ENCODE measurements around the gene C19orf67. TPM values are rescaled to one million over a fixed set of nuclear protein-coding genes. Genes with fewer than 3 reads are reported as not detected.

C19orf67 gene
- polyA plus RNA-seq, 1 donor (not counting 4 experiments of a cell fraction or from before 2014, with no cell fraction given) = not detected

DNA sequence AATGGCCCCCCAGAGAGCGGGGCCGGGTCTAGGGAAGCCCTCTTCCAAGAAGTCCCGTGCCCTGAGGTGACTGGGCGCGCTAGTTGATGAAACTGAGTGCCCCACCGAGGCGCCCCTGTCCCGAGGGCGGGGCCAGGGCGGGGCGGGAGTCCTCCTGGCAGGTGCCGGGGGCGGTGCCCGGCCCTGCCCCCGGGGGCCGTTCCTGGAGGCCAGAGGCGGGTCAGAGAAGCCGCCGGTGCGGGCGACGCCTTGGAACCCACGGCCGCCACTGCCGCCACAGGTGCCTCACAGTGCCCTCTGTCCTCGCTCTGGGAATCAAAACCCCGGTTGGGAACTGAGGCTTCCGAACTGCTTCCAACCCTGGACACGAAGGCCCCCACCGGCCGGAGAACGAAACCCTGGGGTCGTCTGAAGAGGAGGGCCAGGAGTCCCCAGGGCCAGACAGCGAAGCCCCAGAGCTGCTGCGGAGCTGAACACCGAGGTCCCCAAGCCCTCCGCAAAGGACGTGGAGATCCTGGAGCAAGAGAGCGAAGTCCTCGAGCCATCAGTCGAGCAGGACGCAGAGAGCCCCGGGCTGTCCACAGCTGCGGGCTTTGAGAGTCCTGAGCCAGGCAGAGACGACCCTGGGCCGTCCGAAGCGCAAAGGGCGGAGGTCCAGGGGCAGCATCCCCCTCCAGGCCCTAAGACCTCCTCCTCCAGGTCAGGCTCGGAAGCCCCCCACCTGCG, 12.9 kb downstream of the C19orf67 start, which contains the start of gene MISP3:
Gene MISP3 (plus strand): TSS at position 252 of the 726 bp plus-strand sequence. CDS start 524 bp downstream, outside the sequence.
- peak within 1 kb of the TSS; percentile 61 to 98 (median 87) for H3K4me3 ChIP-seq (ENCODE audit: control insufficient read depth in 2 of 3, extremely low read depth in 1 of 3, insufficient read depth in 2 of 3, low read depth in 1 of 3, low read length in 3 of 3)
- H3K9ac ChIP-seq (ENCODE audit: control insufficient read depth, extremely low read depth, insufficient read depth, low read length) = peak within 1 kb of the TSS; percentile 74
- H3K36me3 ChIP-seq (ENCODE audit: control insufficient read depth in 2 of 2, extremely low read depth in 1 of 2, insufficient read depth in 2 of 2, low read length in 2 of 2) = no peaks in the 10 kb centered on the region
- no peaks in the 10 kb centered on the region for H3K9me3 ChIP-seq (ENCODE audit: control insufficient read depth, low read depth, low read length)
- DNase-seq (ENCODE audit: low read depth, low spot score) (no peak), FAIRE-seq (no peak)
- peak; percentile 31 for TF ChIP-seq EZH2 (IDR thresholded peaks at IDR 0.05; ENCODE audit: low read length)
- TF ChIP-seq, protein P1, sequence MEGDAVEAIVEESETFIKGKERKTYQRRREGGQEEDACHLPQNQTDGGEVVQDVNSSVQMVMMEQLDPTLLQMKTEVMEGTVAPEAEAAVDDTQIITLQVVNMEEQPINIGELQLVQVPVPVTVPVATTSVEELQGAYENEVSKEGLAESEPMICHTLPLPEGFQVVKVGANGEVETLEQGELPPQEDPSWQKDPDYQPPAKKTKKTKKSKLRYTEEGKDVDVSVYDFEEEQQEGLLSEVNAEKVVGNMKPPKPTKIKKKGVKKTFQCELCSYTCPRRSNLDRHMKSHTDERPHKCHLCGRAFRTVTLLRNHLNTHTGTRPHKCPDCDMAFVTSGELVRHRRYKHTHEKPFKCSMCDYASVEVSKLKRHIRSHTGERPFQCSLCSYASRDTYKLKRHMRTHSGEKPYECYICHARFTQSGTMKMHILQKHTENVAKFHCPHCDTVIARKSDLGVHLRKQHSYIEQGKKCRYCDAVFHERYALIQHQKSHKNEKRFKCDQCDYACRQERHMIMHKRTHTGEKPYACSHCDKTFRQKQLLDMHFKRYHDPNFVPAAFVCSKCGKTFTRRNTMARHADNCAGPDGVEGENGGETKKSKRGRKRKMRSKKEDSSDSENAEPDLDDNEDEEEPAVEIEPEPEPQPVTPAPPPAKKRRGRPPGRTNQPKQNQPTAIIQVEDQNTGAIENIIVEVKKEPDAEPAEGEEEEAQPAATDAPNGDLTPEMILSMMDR (optimal IDR thresholded peaks at IDR 0.05 in 1 of 3, IDR thresholded peaks at IDR 0.05 in 1 of 3, conservative IDR thresholded peaks at IDR 0.05 in 1 of 3; ENCODE audit: extremely low read depth in 1 of 3, insufficient read depth in 2 of 3, low read length in 3 of 3) = no peak
- peaks cover 23% of the 10 kb centered on the region for H3K27me3 ChIP-seq (ENCODE audit: control insufficient read depth, extremely low read depth, insufficient read depth, low read length)
- no peaks in the 10 kb centered on the region for H3K9me1 ChIP-seq (ENCODE audit: control insufficient read depth, extremely low read depth, insufficient read depth, low read length)
- peaks cover 24% of the 10 kb centered on the region for H3K4me1 ChIP-seq (ENCODE audit: control insufficient read depth, extremely low read depth, insufficient read depth, low read length)
- peaks cover 1% of the 10 kb centered on the region for H3K79me2 ChIP-seq (ENCODE audit: control insufficient read depth, insufficient read depth, low read length)
- dilution Hi-C loops (cut with MboI; ENCODE audit: extremely low pct_ligation_motif_present, low sequenced_read_pairs) = no loop called here
- peak within 1 kb of the TSS; percentile 91 for H3K4me2 ChIP-seq (ENCODE audit: control insufficient read depth, extremely low read depth, insufficient read depth, low read depth, low read length)
- peak within 1 kb of the TSS; percentile 88 for H2AFZ ChIP-seq (ENCODE audit: control insufficient read depth, low read length)
- no peaks in the 10 kb centered on the region for H4K20me1 ChIP-seq (ENCODE audit: control insufficient read depth, extremely low read depth, insufficient read depth, low read length)
- H3K27ac ChIP-seq (ENCODE audit: control insufficient read depth, insufficient read depth, low read length) = no peak within 1 kb of the TSS

DNA sequence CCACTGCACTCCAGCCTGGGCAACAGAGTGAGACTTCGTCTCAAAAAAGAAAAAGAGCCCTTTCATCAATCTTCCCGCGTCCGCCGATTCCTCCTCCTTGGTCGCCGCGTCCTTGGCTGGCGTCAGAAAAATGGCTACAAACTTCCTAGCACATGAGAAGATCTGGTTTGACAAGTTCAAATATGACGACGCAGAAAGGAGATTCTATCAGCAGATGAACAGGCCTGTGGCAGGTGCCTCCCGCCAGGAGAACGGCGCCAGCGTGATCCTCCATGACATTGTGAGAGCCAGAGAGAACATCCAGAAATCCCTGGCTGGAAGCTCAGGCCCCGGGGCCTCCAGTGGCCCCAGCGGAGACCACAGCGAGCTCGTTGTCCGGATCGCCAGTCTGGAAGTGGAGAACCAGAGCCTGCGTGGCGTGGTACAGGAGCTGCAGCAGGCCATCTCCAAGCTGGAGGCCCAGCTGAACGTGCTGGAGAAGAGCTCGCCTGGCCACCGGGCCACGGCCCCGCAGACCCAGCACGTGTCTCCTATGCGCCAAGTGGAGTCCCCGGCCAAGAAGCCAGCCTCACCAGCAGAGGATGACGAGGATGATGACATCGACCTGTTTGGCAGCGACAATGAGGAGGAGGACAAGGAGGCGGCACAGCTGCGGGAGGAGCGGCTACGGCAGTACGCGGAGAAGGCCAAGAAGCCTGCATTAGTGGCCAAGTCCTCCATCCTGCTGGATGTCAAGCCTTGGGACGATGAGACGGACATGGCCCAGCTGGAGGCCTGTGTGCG, 15.1 kb downstream of the C19orf67 start:
- no peaks in the 10 kb centered on the region for H3K9me3 ChIP-seq (ENCODE audit: control insufficient read depth, low read depth, low read length)
- peaks cover 23% of the 10 kb centered on the region for H3K4me1 ChIP-seq (ENCODE audit: control insufficient read depth, extremely low read depth, insufficient read depth, low read length)
- H3K9me1 ChIP-seq (ENCODE audit: control insufficient read depth, extremely low read depth, insufficient read depth, low read length) = no peaks in the 10 kb centered on the region
- TF ChIP-seq, protein P1 (optimal IDR thresholded peaks at IDR 0.05 in 1 of 3, IDR thresholded peaks at IDR 0.05 in 1 of 3, conservative IDR thresholded peaks at IDR 0.05 in 1 of 3; ENCODE audit: extremely low read depth in 1 of 3, insufficient read depth in 2 of 3, low read length in 3 of 3) = no peak
- no peak for TF ChIP-seq EZH2 (IDR thresholded peaks at IDR 0.05; ENCODE audit: low read length)
- no peak overlapping the region for H3K4me2 ChIP-seq (ENCODE audit: control insufficient read depth, extremely low read depth, insufficient read depth, low read depth, low read length)
- no peak overlapping the region for H3K27ac ChIP-seq (ENCODE audit: control insufficient read depth, insufficient read depth, low read length)
- FAIRE-seq (no peak), DNase-seq (ENCODE audit: low read depth, low spot score) (no peak)
- H2AFZ ChIP-seq (ENCODE audit: control insufficient read depth, low read length) = no peak overlapping the region
- H3K27me3 ChIP-seq (ENCODE audit: control insufficient read depth, extremely low read depth, insufficient read depth, low read length) = peaks cover 23% of the 10 kb centered on the region
- H4K20me1 ChIP-seq (ENCODE audit: control insufficient read depth, extremely low read depth, insufficient read depth, low read length) = no peaks in the 10 kb centered on the region
- no peak overlapping the region for H3K9ac ChIP-seq (ENCODE audit: control insufficient read depth, extremely low read depth, insufficient read depth, low read length)
- dilution Hi-C loops (cut with MboI; ENCODE audit: extremely low pct_ligation_motif_present, low sequenced_read_pairs) = no loop called here
- H3K4me3 ChIP-seq (ENCODE audit: control insufficient read depth in 2 of 3, extremely low read depth in 1 of 3, insufficient read depth in 2 of 3, low read depth in 1 of 3, low read length in 3 of 3) = no peak overlapping the region
- peaks cover 1% of the 10 kb centered on the region for H3K79me2 ChIP-seq (ENCODE audit: control insufficient read depth, insufficient read depth, low read length)
- no peaks in the 10 kb centered on the region for H3K36me3 ChIP-seq (ENCODE audit: control insufficient read depth in 2 of 2, extremely low read depth in 1 of 2, insufficient read depth in 2 of 2, low read length in 2 of 2)

Data from keratinocyte (primary cell).